MM.1S (cell line): ENCODE data around the gene LMNTD2.

Experiments
- DNase-seq: peaks from one replicate; pipeline ENCODE4 v3.0.0-alpha.2; 2015
- H2AFZ ChIP-seq: fragments of 300-600 bp; sonication (generic); 2 replicates; pipeline ENCODE4 v1.6.0; 2016; ENCODE audit warnings: antibody characterized with exemption, low read length
- H3F3A ChIP-seq: fragments of 300-600 bp; sonication (generic); 2 replicates; pipeline ENCODE4 v1.6.1; 2016; ENCODE audit warnings: mild to moderate bottlenecking, antibody characterized with exemption, low read length, moderate library complexity, mixed read lengths; ENCODE audit not compliant: insufficient read depth
- H3K27ac ChIP-seq: fragments of 300-600 bp; sonication (generic); 2 replicates; pipeline ENCODE4 v1.5.1; 2016; ENCODE audit warnings: mild to moderate bottlenecking, low read length
- H3K27me3 ChIP-seq: fragments of 300-600 bp; sonication (generic); replicated peaks from 2 replicates; pipeline ENCODE4 v1.6.0; 2016; ENCODE audit warnings: low read length; ENCODE audit not compliant: insufficient read depth
- H3K36me3 ChIP-seq: fragments of 300-600 bp; sonication (generic); replicated peaks from 2 replicates; pipeline ENCODE4 v1.6.1; 2016; ENCODE audit warnings: mild to moderate bottlenecking, low read length, mixed read lengths; ENCODE audit not compliant: insufficient read depth
- H3K4me1 ChIP-seq: fragments of 300-600 bp; sonication (generic); 2 replicates; pipeline ENCODE4 v1.6.1; 2016; ENCODE audit warnings: low read length, mixed read lengths
- H3K4me2 ChIP-seq: fragments of 300-600 bp; sonication (generic); 2 replicates; pipeline ENCODE4 v1.6.0; 2016; ENCODE audit warnings: low read depth, low read length
- H3K4me3 ChIP-seq: fragments of 300-600 bp; sonication (generic); 2 replicates; pipeline ENCODE4 v1.5.1; 2016; ENCODE audit warnings: low read length, mixed read lengths
- H3K79me2 ChIP-seq: fragments of 300-600 bp; sonication (generic); 2 replicates; pipeline ENCODE4 v1.6.1; 2016; ENCODE audit warnings: mixed run types, low read length, mixed read lengths
- H3K9ac ChIP-seq: fragments of 300-600 bp; sonication (generic); 2 replicates; pipeline ENCODE4 v1.6.1; 2016; ENCODE audit warnings: low read length, mixed read lengths
- H3K9me2 ChIP-seq: fragments of 300-600 bp; sonication (generic); replicated peaks from 2 replicates; pipeline ENCODE4 v1.6.1; 2016; ENCODE audit warnings: mild to moderate bottlenecking, low read length, mixed read lengths; ENCODE audit not compliant: insufficient read depth
- H3K9me3 ChIP-seq: fragments of 300-600 bp; sonication (generic); replicated peaks from 2 replicates; pipeline ENCODE4 v1.6.1; 2016; ENCODE audit warnings: mild to moderate bottlenecking, low read length, mixed read lengths; ENCODE audit not compliant: insufficient read depth
- H4K20me1 ChIP-seq: fragments of 300-600 bp; sonication (generic); 2 replicates; pipeline ENCODE4 v1.6.1; 2016; ENCODE audit warnings: mild to moderate bottlenecking, low read length, moderate library complexity, mixed read lengths; ENCODE audit not compliant: insufficient read depth
- CTCF ChIP-seq: fragments of 300-600 bp; sonication (generic); IDR thresholded peaks from 2 replicates; pipeline ENCODE4 v1.5.1; 2016; ENCODE audit warnings: antibody characterized with exemption, low read length, mixed read lengths
- EZH2 ChIP-seq: fragments of 300-600 bp; sonication (generic); optimal IDR thresholded peaks from 2 replicates; pipeline ENCODE3; 2017; ENCODE audit warnings: low read depth, mild to moderate bottlenecking, antibody characterized with exemption, low read length, mixed read lengths
- EZH2phosphoT487 ChIP-seq: fragments of 300-600 bp; sonication (generic); IDR thresholded peaks from 2 replicates; pipeline ENCODE4 v1.6.1; 2018; ENCODE audit warnings: antibody characterized with exemption, low read length

The LMNTD2 gene

GRCh38 chr11:512761-513595 lies 47.6 kb downstream of the LMNTD2 start:
- H3K4me1 ChIP-seq: no peaks in the 10 kb centered on the region
- no peaks in the 10 kb centered on the region for H3K27me3 ChIP-seq
- H3K36me3 ChIP-seq: no peaks in the 10 kb centered on the region
- no peaks in the 10 kb centered on the region for H3K9me3 ChIP-seq
- no peaks in the 10 kb centered on the region for H3K9me2 ChIP-seq
- H4K20me1 ChIP-seq: no peaks in the 10 kb centered on the region
- H3K9ac ChIP-seq: no peak overlapping the region
- no peaks in the 10 kb centered on the region for H3F3A ChIP-seq
- no peak for DNase-seq
- TF ChIP-seq EZH2phosphoT487 (no peak), EZH2 (no peak), CTCF (no peak)
- H3K79me2 ChIP-seq: no peaks in the 10 kb centered on the region
- H3K4me2 ChIP-seq: no peak overlapping the region
- H3K27ac ChIP-seq: no peak overlapping the region
- H2AFZ ChIP-seq: no peak overlapping the region
- H3K4me3 ChIP-seq: no peak overlapping the region

- Histone ChIP-seq H3K9ac (no peak overlapping the region), H3K9me3 (no peaks in the 10 kb centered on the region), H3K36me3 (no peaks in the 10 kb centered on the region), H3K79me2 (peaks cover 29% of the 10 kb centered on the region), H4K20me1 (no peaks in the 10 kb centered on the region), H3K4me3 (no peak overlapping the region), H3F3A (0 out of 2 replicates have a peak, but pooled peaks cover 3% of the 10 kb centered on the region), H3K4me2 (no peak overlapping the region), H3K27me3 (no peaks in the 10 kb centered on the region), H3K27ac (no peak overlapping the region), H2AFZ (no peak overlapping the region), H3K4me1 (no peaks in the 10 kb centered on the region), H3K9me2 (no peaks in the 10 kb centered on the region)
- TF ChIP-seq EZH2phosphoT487: no peak
- no peak for TF ChIP-seq EZH2
- no peak for TF ChIP-seq CTCF
- no peak for DNase-seq
Observed at GRCh38 chr11:508956-509355, 51.6 kb downstream of the LMNTD2 start.

- no peak for DNase-seq
- H3K27me3 ChIP-seq: no peaks in the 10 kb centered on the region
- 0 out of 2 replicates have a peak, but pooled peaks cover 3% of the 10 kb centered on the region for H3F3A ChIP-seq
- no peaks in the 10 kb centered on the region for H3K9me2 ChIP-seq
- TF ChIP-seq EZH2phosphoT487 (no peak), CTCF (no peak), EZH2 (no peak)
- no peaks in the 10 kb centered on the region for H3K36me3 ChIP-seq
- H3K4me1 ChIP-seq: no peaks in the 10 kb centered on the region
- no peaks in the 10 kb centered on the region for H4K20me1 ChIP-seq
- peak overlapping the region; percentile 40 for H3K4me3 ChIP-seq
- H3K9me3 ChIP-seq: no peaks in the 10 kb centered on the region
- no peak overlapping the region; the same call in 1 of the 2 replicates for H3K9ac ChIP-seq
- no peak overlapping the region for H3K27ac ChIP-seq
- H2AFZ ChIP-seq: peak overlapping the region; percentile 42; the same call in 1 of the 2 replicates
- peak overlapping the region; percentile 72 for H3K4me2 ChIP-seq
- H3K79me2 ChIP-seq: peaks cover 33% of the 10 kb centered on the region
Observed at GRCh38 chr11:507727-508515, 52.6 kb downstream of the LMNTD2 start.
